OCI-LY1 (cell line): ENCODE results near the gene FUT4.

ENCODE experiments used
- EZH2 ChIP-seq: fragments of 200-600 bp; sonication (generic), shearing (Covaris generic); IDR thresholded peaks from 2 replicates; pipeline ENCODE4 v1.8.0; 2017; ENCODE audit warnings: borderline replicate concordance, mixed run types, mild to moderate bottlenecking, antibody characterized with exemption, low read length, moderate library complexity, mixed read lengths
- TF ChIP-seq, protein P1 (sequence below): fragments of 200-600 bp; sonication (generic), shearing (Covaris generic); IDR thresholded peaks from 2 replicates; pipeline ENCODE4 v1.5.1; 2017; ENCODE audit warnings: mild to moderate bottlenecking, antibody characterized with exemption, low read length, moderate library complexity, mixed read lengths

DNA sequence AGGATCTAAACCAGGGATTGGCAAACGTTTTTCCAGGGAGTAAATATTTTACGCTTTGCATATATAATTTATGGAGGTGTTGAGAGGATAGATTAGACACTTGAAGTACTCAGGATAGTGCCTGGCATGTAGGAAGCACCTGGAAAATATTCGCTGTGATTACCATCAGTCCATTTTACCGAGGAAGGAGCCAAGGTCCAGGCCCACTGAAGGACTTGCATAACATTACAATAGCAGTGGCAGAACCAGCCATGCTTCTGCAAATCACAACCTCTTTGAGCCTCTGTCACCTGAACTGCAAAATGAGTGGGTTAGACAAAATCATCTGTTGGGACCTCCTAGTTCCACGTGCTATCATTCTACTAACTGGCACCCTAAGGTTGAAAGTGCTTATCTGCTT lies 5.4 kb downstream of the FUT4 start:
- TF ChIP-seq, protein P1, sequence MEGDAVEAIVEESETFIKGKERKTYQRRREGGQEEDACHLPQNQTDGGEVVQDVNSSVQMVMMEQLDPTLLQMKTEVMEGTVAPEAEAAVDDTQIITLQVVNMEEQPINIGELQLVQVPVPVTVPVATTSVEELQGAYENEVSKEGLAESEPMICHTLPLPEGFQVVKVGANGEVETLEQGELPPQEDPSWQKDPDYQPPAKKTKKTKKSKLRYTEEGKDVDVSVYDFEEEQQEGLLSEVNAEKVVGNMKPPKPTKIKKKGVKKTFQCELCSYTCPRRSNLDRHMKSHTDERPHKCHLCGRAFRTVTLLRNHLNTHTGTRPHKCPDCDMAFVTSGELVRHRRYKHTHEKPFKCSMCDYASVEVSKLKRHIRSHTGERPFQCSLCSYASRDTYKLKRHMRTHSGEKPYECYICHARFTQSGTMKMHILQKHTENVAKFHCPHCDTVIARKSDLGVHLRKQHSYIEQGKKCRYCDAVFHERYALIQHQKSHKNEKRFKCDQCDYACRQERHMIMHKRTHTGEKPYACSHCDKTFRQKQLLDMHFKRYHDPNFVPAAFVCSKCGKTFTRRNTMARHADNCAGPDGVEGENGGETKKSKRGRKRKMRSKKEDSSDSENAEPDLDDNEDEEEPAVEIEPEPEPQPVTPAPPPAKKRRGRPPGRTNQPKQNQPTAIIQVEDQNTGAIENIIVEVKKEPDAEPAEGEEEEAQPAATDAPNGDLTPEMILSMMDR = no peak
- no peak for TF ChIP-seq EZH2
